H1 (cell line): ENCODE data around the gene PTH1R.

Source experiments
- EZH2 ChIP-seq: fragments of 200-600 bp; sonication (generic); IDR thresholded peaks from 2 replicates; pipeline ENCODE4 v1.7.1; 2012; ENCODE audit warnings: low read depth, mild to moderate bottlenecking, moderate library complexity, low read length, inconsistent platforms; ENCODE audit not compliant: severe bottlenecking
- JUN ChIP-seq: IDR thresholded peaks from 2 replicates; pipeline ENCODE4 v1.6.1; 2011; ENCODE audit warnings: low read depth, mild to moderate bottlenecking, improper control_type of control experiment, low read length
- SIN3A ChIP-seq, 2 experiments: IDR thresholded peaks in 1 of 2; conservative IDR thresholded peaks in 1 of 2; 2 replicates each; pipeline ENCODE4 v1.6.1; 2011 to 2012; ENCODE audit warnings: low read length in 2 of 2, improper control_type of control experiment in 1 of 2, low read depth in 1 of 2, mild to moderate bottlenecking in 1 of 2
- TAF1 ChIP-seq: IDR thresholded peaks from 2 replicates; pipeline ENCODE4 v1.6.1; 2011; ENCODE audit warnings: mild to moderate bottlenecking, low read depth, low read length
- YY1 ChIP-seq: IDR thresholded peaks from 2 replicates; pipeline ENCODE4 v1.6.1; 2011; ENCODE audit warnings: low read depth, mild to moderate bottlenecking, low read length
- TF ChIP-seq, protein P1 (sequence below), 3 experiments: IDR thresholded peaks; 1 replicate in 2 of 3; 2 replicates in 1 of 3; pipeline versions ENCODE4 v1.5.1 to v1.6.1; 2011; ENCODE audit warnings: low read length in 3 of 3, mild to moderate bottlenecking in 3 of 3, inconsistent platforms in 2 of 3, low read depth in 1 of 3, moderate library complexity in 1 of 3; ENCODE audit not compliant: insufficient read depth in 1 of 3; ENCODE audit errors: control extremely low read depth in 1 of 3

DNA sequence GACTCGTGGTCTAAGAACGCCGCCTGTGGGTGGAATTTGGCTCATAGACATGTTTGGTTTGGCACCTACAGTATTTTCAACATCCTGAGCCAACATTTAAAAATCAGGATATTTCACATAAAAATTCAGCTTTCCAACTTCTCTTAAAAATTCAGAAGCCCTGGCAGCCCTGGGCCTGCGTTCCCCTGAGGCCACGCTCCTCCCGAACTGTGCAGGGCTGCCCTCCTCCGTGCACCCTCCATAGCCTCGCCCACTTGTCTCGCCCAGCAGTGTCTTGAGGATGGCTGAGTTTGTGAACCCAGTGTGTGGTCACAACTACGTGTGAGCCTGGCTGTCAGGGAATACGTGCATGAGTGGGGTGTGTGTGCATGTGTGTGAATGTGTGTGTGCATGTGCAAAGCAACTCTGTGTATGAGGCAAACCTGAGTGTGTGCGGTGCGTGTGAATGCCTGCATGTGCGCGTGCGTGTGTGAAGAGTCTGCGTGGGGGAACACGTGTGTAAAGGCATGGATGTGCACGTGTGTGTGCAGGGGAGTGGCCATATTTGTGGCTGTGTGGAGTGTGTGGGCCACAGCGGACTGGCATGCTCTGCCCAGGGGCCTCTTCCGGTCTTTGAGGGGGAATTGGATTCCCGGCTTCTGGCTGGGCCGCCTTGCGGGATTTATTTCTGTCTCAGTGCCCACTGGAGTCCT is 30.9 kb downstream of the PTH1R start:
- TF ChIP-seq, protein P1, sequence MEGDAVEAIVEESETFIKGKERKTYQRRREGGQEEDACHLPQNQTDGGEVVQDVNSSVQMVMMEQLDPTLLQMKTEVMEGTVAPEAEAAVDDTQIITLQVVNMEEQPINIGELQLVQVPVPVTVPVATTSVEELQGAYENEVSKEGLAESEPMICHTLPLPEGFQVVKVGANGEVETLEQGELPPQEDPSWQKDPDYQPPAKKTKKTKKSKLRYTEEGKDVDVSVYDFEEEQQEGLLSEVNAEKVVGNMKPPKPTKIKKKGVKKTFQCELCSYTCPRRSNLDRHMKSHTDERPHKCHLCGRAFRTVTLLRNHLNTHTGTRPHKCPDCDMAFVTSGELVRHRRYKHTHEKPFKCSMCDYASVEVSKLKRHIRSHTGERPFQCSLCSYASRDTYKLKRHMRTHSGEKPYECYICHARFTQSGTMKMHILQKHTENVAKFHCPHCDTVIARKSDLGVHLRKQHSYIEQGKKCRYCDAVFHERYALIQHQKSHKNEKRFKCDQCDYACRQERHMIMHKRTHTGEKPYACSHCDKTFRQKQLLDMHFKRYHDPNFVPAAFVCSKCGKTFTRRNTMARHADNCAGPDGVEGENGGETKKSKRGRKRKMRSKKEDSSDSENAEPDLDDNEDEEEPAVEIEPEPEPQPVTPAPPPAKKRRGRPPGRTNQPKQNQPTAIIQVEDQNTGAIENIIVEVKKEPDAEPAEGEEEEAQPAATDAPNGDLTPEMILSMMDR (IDR thresholded peaks at IDR 0.05; ENCODE audit: control extremely low read depth in 1 of 3, insufficient read depth in 1 of 3, low read depth in 1 of 3, low read length in 3 of 3) = no peak
- no peak for TF ChIP-seq JUN
- TF ChIP-seq YY1 = no peak
- TF ChIP-seq SIN3A (conservative IDR thresholded peaks at IDR 0.05 in 1 of 2, IDR thresholded peaks at IDR 0.05 in 1 of 2; ENCODE audit: low read depth in 1 of 2, low read length in 2 of 2) = no peak
- TF ChIP-seq TAF1 = no peak
- TF ChIP-seq EZH2 = no peak
